PC-3 (cell line): ENCODE results near the gene C16orf74. TPM values are rescaled to one million over a fixed set of nuclear protein-coding genes. Genes with fewer than 3 reads are reported as not detected.

ENCODE experiments used
- ATAC-seq: fragments of 200-7000 bp; cut with Tn5 transposase; 2 replicates; pipeline ENCODE4 v1.9.1; 2020; ENCODE audit warnings: mild to moderate bottlenecking, moderate library complexity
- BruUV-seq: library from RNA; stranded (reverse); fragments of 400-500 nt; replicated peaks from 2 replicates; lab custom pipeline; 2021; lab: Mats Ljungman, UMichigan
- CTCF ChIA-PET: fragments of 300-600 bp; sonication (Branson Sonifier 250); formaldehyde crosslinking; loops from one replicate; lab custom pipeline; 2022; ENCODE audit warnings: antibody characterized with exemption; lab: Charles Lee
- POLR2A ChIA-PET: fragments of 300-600 bp; sonication (Branson Sonifier 250); formaldehyde crosslinking; loops from one replicate; lab custom pipeline; 2022; ENCODE audit warnings: antibody characterized with exemption; ENCODE audit not compliant: unreplicated experiment; lab: Charles Lee
- DNase-seq: peaks from one replicate; pipeline ENCODE4 v3.0.0-alpha.2; 2015
- H2AFZ ChIP-seq: fragments of 300-600 bp; sonication (generic); 2 replicates; pipeline ENCODE4 v1.6.0; 2016; ENCODE audit warnings: antibody characterized with exemption, low read length
- H3F3A ChIP-seq: fragments of 300-600 bp; sonication (generic); one replicate; pipeline ENCODE4 v1.6.0; 2017; ENCODE audit warnings: antibody characterized with exemption, low read length, control low read depth, mild to moderate bottlenecking; ENCODE audit not compliant: unreplicated experiment
- H3K27ac ChIP-seq: fragments of 300-600 bp; sonication (generic); 2 replicates; pipeline ENCODE4 v1.5.1; 2016; ENCODE audit warnings: mild to moderate bottlenecking, low read length
- H3K27me3 ChIP-seq: fragments of 300-600 bp; sonication (generic); 2 replicates; pipeline ENCODE4 v1.6.1; 2016; ENCODE audit warnings: low read length, mixed read lengths
- H3K36me3 ChIP-seq: fragments of 300-600 bp; sonication (generic); 2 replicates; pipeline ENCODE4 v1.6.1; 2016; ENCODE audit warnings: low read depth, mixed run types, low read length, mixed read lengths
- H3K4me1 ChIP-seq: fragments of 300-600 bp; sonication (generic); 2 replicates; pipeline ENCODE4 v1.5.1; 2016; ENCODE audit warnings: low read length; ENCODE audit not compliant: insufficient read depth
- H3K4me2 ChIP-seq: fragments of 300-600 bp; sonication (generic); 2 replicates; pipeline ENCODE4 v1.6.0; 2016; ENCODE audit warnings: low read length
- H3K4me3 ChIP-seq: fragments of 300-600 bp; sonication (generic); 2 replicates; pipeline ENCODE4 v1.5.1; 2016; ENCODE audit warnings: mild to moderate bottlenecking, low read length, mixed read lengths
- H3K79me2 ChIP-seq: fragments of 300-600 bp; sonication (generic); 2 replicates; pipeline ENCODE4 v1.6.1; 2017; ENCODE audit warnings: low read length, mixed read lengths
- H3K9ac ChIP-seq: fragments of 300-600 bp; sonication (generic); 2 replicates; pipeline ENCODE4 v1.6.0; 2016; ENCODE audit warnings: mild to moderate bottlenecking, low read length
- H3K9me2 ChIP-seq: fragments of 300-600 bp; sonication (generic); replicated peaks from 2 replicates; pipeline ENCODE4 v1.6.1; 2016; ENCODE audit warnings: mixed run types, low read length, mixed read lengths
- H3K9me3 ChIP-seq: fragments of 300-600 bp; sonication (generic); 2 replicates; pipeline ENCODE4 v1.6.1; 2016; ENCODE audit warnings: low read length, mixed read lengths
- H4K20me1 ChIP-seq: fragments of 300-600 bp; sonication (generic); 2 replicates; pipeline ENCODE4 v1.6.1; 2016; ENCODE audit warnings: low read length, mixed read lengths
- CTCF ChIP-seq: fragments of 300-600 bp; sonication (generic); conservative IDR thresholded peaks from 2 replicates; pipeline ENCODE4 v1.5.1; 2017; ENCODE audit warnings: antibody characterized with exemption, low read depth, mild to moderate bottlenecking, low read length
- EZH2 ChIP-seq: fragments of 300-600 bp; sonication (generic); IDR thresholded peaks from one replicate; pipeline ENCODE4 v1.6.1; 2017; ENCODE audit warnings: antibody characterized with exemption, mild to moderate bottlenecking, low read length; ENCODE audit not compliant: unreplicated experiment
- EZH2phosphoT487 ChIP-seq: fragments of 300-600 bp; sonication (generic); IDR thresholded peaks from 2 replicates; pipeline ENCODE4 v1.6.1; 2018; ENCODE audit warnings: mild to moderate bottlenecking, antibody characterized with exemption, low read length, borderline replicate concordance
- intact Hi-C: fragments of 100-400 bp; cut with micrococcal nuclease; formaldehyde crosslinking; loops from 2 replicates; pipeline ENCODE4 v1.9.0; 2023
- total RNA-seq: library from RNA; depleted of rRNA; stranded (reverse); fragments of >200 nt; gene quantifications from 2 replicates; pipeline ENCODE4 v1.2.3, GENCODE V29; 2014

The C16orf74 gene
- total RNA-seq, 1 experiment from 2014 or later = 71.0 TPM

- no peaks in the 10 kb centered on the region for H3K9me2 ChIP-seq
- H3K9ac ChIP-seq = no peak overlapping the region
- POLR2A ChIA-PET = no interaction called here
- DNase-seq (no peak), ATAC-seq (no peak)
- H4K20me1 ChIP-seq = peaks cover 5% of the 10 kb centered on the region; the same call in 1 of the 2 replicates
- H3K4me2 ChIP-seq = no peak overlapping the region
- no peak overlapping the region for H3K4me3 ChIP-seq
- H2AFZ ChIP-seq = no peak overlapping the region
- BruUV-seq = no TSS peak
- CTCF ChIA-PET = no interaction called here
- no peak overlapping the region for H3K27ac ChIP-seq
- H3K79me2 ChIP-seq = peaks cover 43% of the 10 kb centered on the region
- no peaks in the 10 kb centered on the region for H3K9me3 ChIP-seq
- intact Hi-C loops = no loop called here
- TF ChIP-seq EZH2 = no peak
- H3F3A ChIP-seq = no peaks in the 10 kb centered on the region
- H3K36me3 ChIP-seq = peaks cover 13% of the 10 kb centered on the region; the same call in 1 of the 2 replicates
- H3K4me1 ChIP-seq = no peaks in the 10 kb centered on the region
- no peaks in the 10 kb centered on the region for H3K27me3 ChIP-seq
Measured at GRCh38 chr16:85788819-85789218, 37.9 kb upstream of the C16orf74 start.

- Histone ChIP-seq H3K9me3 (no peaks in the 10 kb centered on the region), H3K27me3 (no peaks in the 10 kb centered on the region), H3K9me2 (no peaks in the 10 kb centered on the region), H3K9ac (no peak overlapping the region), H3K4me1 (no peaks in the 10 kb centered on the region), H3K79me2 (peaks cover 20% of the 10 kb centered on the region), H3K4me2 (no peak overlapping the region), H3K36me3 (peaks cover 8% of the 10 kb centered on the region; the same call in 1 of the 2 replicates), H4K20me1 (no peaks in the 10 kb centered on the region), H3F3A (no peaks in the 10 kb centered on the region), H3K27ac (no peak overlapping the region), H3K4me3 (no peak overlapping the region), H2AFZ (no peak overlapping the region)
- TF ChIP-seq EZH2 (no peak), EZH2phosphoT487 (no peak), CTCF (no peak)
- DNase-seq (no peak), ATAC-seq (no peak)
- POLR2A ChIA-PET = no interaction called here
- CTCF ChIA-PET = no interaction called here
- intact Hi-C loops = no loop called here
- no TSS peak for BruUV-seq
Measured at GRCh38 chr16:85785927-85786326, 35.0 kb upstream of the C16orf74 start.

- no peak for DNase-seq
- BruUV-seq = no TSS peak
- CTCF ChIA-PET = no interaction called here
- TF ChIP-seq CTCF (no peak), EZH2phosphoT487 (no peak), EZH2 (no peak)
- Histone ChIP-seq H2AFZ (no peak overlapping the region), H3K4me1 (no peaks in the 10 kb centered on the region), H3K9me3 (no peaks in the 10 kb centered on the region), H3K36me3 (peaks cover 10% of the 10 kb centered on the region; the same call in 1 of the 2 replicates), H3K4me3 (no peak overlapping the region), H3K27me3 (no peaks in the 10 kb centered on the region), H3F3A (no peaks in the 10 kb centered on the region), H3K9ac (no peak overlapping the region), H4K20me1 (no peaks in the 10 kb centered on the region), H3K4me2 (no peak overlapping the region), H3K9me2 (no peaks in the 10 kb centered on the region), H3K79me2 (peaks cover 8% of the 10 kb centered on the region), H3K27ac (no peak overlapping the region)
- intact Hi-C loops = no loop called here
- POLR2A ChIA-PET = no interaction called here
- ATAC-seq = no peak
Measured at GRCh38 chr16:85784813-85785212, 33.9 kb upstream of the C16orf74 start.
